NCI-H460 (cell line): ENCODE results near the gene HECTD4. TPM values are rescaled to one million over a fixed set of nuclear protein-coding genes. Genes with fewer than 3 reads are reported as not detected.
"Not testable (repeated sequence)": the region's sequence is repeated elsewhere in the genome, so short reads cannot be mapped to it uniquely, and the experiment has no call there.

Experiments
- DNase-seq: peaks from one replicate; pipeline ENCODE4 v3.0.0-alpha.2; 2016; ENCODE audit warnings: low read depth; ENCODE audit errors: extremely low read depth
- total RNA-seq: library from RNA; depleted of rRNA; stranded (reverse); fragments of >200 nt; shearing (Covaris generic); gene quantifications from 2 replicates; pipeline ENCODE4 v1.2.3, GENCODE V29; 2014

Gene HECTD4
- total RNA-seq, 1 experiment from 2014 or later, result 13.6 TPM

- no peak for DNase-seq
Observed at GRCh38 chr12:112167031-112167461, 215.2 kb downstream of the HECTD4 start.

GRCh38 chr12:112166051-112167015, 215.9 kb downstream of the HECTD4 start:
- DNase-seq, result no peak

GRCh38 chr12:112165624-112166023, 216.6 kb downstream of the HECTD4 start:
- DNase-seq, result no peak

- no peak for DNase-seq
Observed at GRCh38 chr12:112164011-112164660, 218.1 kb downstream of the HECTD4 start.

- no peak for DNase-seq
Observed at GRCh38 chr12:112163471-112163991, 218.7 kb downstream of the HECTD4 start.

- DNase-seq, result no peak
Observed at GRCh38 chr12:112163056-112163455, 219.2 kb downstream of the HECTD4 start.

- no peak for DNase-seq
Observed at GRCh38 chr12:112162241-112162790, 219.9 kb downstream of the HECTD4 start.

- DNase-seq, result no peak
Observed at GRCh38 chr12:112161711-112162110, 220.5 kb downstream of the HECTD4 start.

GRCh38 chr12:112160611-112161010, 221.6 kb downstream of the HECTD4 start:
- no peak for DNase-seq

- no peak for DNase-seq
Observed at GRCh38 chr12:112159146-112159541, 223.1 kb downstream of the HECTD4 start.

GRCh38 chr12:112158461-112159145, 223.6 kb downstream of the HECTD4 start:
- not testable (repeated sequence) for DNase-seq

GRCh38 chr12:112153893-112154219, 228.4 kb downstream of the HECTD4 start:
- no peak for DNase-seq

- DNase-seq, result no peak
Observed at GRCh38 chr12:112153181-112153892, 228.9 kb downstream of the HECTD4 start.

GRCh38 chr12:112151766-112152541, 230.3 kb downstream of the HECTD4 start:
- DNase-seq, result no peak

GRCh38 chr12:112149596-112149995, 232.6 kb downstream of the HECTD4 start:
- no peak for DNase-seq

- DNase-seq, result no peak
Observed at GRCh38 chr12:112148031-112148513, 234.2 kb downstream of the HECTD4 start.

GRCh38 chr12:112146123-112146522, 236.1 kb downstream of the HECTD4 start:
- no peak for DNase-seq

GRCh38 chr12:112140728-112141127, 241.5 kb downstream of the HECTD4 start:
- no peak for DNase-seq

- DNase-seq, result no peak
Observed at GRCh38 chr12:112134731-112135130, 247.5 kb downstream of the HECTD4 start.
